ENCODE measurements around the gene PCDH15.

PCDH15 gene

DNA sequence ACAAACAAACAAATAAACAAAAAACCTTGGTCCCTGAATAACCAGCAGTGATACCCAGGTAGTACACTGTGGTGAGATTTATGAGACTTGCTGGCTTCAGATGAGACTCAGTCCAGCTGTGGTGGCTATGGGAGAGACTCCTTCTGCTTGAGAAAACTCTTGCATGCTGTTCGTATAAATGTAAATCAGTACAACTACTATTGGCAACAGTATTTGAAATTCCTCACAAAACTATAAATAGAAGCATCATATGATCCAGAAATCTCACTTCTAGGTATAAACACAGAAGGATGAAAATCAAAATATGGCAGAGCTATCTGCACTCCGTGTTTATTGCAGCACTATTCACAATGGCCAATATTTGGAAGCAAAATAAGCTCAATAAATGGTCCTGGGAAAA lies 692.1 kb downstream of the PCDH15 start:
- no peak for DNase-seq

DNA sequence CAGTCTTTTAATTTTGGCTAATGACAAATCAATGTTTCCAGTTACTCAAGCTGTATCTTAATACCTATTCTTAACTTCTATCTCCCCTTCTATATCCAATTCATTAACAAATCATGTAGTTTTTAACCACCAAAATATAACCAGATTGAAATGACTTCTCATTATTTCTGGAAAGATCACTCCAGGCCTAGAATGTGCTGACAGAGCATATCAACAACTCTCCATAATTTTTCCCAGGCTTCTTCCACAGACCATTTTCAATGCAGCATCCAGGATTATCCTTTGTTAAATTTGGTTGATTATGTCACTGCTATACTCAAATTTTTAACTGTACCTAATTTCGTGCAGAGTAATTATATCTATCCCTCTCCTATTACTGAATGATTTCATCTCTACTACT lies 704.1 kb downstream of the PCDH15 start:
- DNase-seq = no peak

DNA sequence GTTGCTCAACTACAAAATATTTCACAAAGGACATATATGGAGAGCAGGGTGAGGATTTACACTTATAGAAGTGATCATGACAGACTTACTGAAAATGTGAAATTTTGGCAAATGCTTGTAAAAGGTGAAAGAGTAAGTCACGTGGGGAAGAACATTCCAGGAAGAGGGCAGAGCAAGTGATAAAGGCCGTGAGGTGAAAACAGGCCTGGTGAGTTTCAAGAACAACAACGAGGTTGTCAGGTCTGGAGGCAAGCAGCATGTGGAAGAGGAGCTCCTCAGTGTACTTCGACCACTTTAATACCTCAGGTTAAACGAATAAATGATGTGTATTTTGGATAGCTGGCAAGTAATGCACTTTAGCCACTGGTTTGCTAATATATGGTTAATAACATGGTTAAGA lies 706.7 kb downstream of the PCDH15 start:
- DNase-seq = no peak

DNA sequence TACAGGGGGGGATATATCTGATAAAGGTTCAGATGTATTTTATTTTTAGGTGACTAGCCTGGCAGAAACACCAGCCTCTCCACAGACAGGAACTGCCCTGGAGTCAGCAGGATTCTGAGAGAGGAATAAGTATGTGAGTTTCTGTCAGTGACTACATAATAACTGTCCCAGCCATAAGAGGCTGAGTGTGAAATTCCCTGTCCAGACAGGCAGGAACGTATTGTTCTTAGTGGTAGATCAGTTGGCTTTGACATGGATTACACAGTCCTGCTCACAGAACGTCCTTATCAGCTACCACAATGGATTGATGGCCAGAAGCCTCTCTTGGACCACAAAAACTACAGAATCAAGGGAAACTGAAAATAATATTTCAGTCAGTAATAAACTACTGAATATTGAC lies 709.8 kb downstream of the PCDH15 start:
- DNase-seq = no peak

DNA sequence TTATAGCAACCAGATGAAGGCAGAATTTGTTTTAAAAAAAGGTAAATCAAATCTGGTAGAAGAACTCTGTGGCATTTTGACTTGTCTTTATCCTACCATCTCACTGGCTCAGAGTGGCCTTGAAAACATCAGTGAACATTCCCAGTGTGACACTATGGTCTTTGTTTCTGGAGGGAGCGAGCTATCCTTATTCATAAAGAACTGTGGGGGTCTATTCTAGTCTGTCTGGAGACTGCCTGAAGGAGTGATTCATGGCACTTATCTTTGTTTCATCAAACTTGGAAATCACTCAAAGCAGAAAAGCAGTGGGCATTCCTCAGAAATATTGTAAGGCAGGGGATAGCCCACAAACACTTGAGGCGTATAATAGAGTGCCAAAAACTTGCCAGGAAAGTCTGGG lies 719.1 kb downstream of the PCDH15 start:
- no peak for DNase-seq

DNA sequence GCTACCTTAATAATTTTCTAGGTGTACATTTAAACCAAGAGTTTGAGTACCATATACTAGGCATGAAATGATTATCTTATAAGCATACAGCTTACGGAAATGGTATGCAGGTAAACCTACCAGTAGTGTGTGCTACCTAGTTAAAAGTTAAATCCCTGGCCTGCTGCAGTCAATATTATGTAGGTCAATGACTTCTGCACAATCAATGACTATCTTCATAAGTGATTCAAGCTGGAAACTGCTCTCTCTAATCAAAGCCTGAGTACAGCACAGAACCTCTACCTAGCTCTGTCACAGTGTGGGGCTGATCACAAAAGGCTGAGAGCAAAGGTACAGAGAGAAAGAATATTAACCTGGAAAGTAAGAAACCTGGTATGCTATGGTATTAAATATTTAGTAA lies 733.7 kb downstream of the PCDH15 start:
- DNase-seq = no peak

DNA sequence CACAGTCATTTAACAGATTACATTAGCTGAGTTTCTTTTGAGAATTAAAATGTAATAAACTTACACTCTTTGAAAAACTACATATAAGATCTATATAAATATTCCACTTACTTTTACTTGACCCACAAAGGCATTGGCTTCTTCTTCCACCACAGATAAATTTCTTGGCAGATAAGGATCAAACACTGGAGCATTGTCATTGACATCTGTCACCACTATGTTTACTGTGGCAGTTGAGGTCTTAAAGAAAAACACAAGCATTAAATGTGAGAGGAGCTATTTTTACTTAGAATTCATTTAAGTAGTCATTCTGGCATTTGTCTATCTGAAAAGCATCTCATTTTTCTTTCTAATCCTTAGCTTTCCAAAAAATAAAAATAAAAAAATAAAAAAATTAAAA lies 734.4 kb downstream of the PCDH15 start:
- no peak for DNase-seq

DNA sequence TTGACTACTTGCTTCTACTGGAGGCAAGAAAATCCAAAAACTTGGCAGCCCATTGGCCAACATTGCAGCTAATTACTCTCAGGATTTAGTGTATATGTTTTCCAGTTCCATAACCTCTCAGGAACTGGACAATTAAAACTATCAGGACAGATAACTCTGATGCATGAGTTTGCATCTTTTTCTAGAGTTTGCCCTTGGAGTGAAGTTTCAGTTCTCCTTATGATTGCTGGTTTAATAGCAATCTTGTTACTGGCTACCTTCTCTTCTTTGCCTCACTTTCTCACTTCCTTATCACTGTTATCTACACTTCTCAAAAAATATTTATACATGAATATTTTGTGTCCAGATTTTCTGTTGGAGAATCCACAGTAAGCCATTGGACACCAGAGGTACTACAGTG lies 735.9 kb downstream of the PCDH15 start:
- DNase-seq = no peak

DNA sequence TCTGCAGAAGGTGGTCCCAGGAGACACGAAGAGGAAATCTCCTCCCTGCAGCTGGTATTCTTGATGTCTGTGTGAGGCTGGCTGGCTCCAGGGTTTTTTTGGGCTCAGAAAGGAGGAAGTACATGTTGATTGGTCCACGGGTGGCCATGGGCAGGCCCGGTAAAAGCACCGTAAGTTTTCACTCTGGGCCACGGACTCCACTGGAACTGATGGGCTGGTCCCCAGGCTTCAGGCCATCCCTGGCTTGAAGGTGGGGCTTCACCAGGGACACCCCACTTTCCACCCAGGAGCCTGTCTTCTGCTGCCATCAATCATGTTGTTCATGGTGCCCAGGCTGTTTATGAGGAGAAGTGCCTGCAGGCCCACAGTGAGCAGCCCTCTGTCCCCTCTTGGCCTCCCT lies 736.8 kb downstream of the PCDH15 start:
- DNase-seq = no peak

DNA sequence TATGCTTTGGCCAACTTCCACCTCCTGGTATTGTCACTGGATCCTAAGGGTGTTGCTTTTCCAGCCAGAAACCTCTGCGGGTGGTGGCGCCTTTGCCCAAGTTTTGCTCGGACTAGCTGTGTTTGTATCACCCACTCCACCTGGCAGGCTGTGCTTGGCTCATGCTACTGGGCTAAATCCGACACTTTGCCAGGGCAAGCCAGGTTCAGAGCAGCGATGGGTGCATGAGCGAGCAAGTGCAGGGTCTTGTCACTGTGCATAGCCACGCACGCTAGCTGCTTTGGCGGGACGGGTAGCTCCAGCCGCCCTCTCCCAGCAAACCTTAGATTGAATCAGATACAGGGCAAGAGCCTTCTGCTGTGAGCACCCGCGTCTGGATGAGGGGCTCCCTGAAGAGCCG lies 737.5 kb downstream of the PCDH15 start:
- DNase-seq = no peak

DNA sequence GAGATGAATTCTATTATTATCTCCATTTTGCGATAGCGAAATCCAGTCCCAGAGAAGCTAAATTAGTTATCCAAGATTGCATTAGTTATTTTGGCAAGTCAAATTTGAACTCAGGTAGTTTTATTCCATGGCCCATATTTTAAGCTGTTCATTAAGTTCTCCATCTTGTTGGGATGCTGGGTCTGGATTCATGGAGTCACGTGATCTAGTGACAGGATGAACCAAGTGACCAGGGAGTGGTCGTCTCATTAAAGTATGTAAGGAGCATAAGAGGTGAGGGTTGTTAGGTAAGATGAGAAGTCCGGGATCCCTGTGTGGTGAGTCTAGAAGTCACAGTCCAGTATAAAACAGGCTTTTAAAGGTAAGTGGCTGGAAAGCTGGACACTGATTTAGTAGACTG lies 740.5 kb downstream of the PCDH15 start:
- no peak for DNase-seq

DNA sequence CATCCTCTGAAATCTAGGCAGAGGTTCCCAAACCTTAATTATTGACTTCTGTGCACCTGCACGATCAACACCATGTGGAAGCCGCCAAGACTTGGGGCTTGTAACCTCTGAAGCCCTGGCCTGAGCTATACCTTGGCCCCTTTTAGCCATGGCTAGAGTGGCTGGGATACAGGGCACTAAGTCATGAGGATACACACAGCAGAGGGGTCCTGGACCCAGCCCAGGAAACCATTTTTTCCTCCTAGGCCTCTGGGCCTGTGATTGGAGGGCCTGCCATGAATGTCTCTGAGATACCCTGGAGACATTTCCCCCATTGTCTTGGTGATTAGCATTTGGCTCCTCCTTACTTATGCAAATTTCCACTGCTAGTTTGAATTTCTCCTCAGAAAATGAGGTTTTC lies 743.7 kb downstream of the PCDH15 start:
- no peak for DNase-seq

DNA sequence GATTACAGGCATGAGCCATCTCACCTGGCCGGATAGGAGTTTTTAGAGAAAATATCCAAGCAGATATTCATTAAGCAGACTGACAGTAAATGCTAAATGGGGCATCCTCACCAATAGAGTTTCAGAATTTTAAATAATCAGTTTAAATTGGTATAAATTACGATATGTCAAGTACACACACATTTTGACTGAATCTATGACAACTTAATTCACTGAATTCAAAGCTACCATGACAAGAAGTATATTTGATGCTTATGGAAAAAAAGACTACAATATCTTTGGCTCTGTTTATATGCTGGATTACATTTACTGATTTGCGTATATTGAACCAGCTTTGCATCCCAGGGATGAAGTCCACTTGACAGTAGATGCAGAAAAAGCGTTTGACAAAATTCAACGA lies 774.7 kb downstream of the PCDH15 start:
- DNase-seq = no peak

DNA sequence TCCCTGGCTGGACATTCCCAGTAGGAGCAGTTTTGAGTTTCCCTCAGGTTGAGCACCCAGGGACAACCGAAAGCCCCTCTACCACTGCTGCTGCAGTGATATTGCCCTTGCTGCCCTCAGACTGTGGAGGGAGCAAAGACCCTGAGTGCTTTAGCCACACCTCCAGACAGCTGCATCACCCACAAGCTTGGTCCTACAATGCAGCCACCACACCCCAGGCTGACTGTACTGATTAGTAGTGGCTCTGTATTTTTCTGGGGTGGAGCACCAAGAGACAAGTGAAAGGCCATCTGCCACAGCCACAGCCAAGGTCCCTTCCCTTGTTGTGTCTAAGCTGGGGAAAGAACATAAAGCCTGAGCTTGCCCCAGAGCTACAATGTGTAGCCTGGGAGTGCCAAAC lies 789.9 kb downstream of the PCDH15 start:
- DNase-seq = no peak

DNA sequence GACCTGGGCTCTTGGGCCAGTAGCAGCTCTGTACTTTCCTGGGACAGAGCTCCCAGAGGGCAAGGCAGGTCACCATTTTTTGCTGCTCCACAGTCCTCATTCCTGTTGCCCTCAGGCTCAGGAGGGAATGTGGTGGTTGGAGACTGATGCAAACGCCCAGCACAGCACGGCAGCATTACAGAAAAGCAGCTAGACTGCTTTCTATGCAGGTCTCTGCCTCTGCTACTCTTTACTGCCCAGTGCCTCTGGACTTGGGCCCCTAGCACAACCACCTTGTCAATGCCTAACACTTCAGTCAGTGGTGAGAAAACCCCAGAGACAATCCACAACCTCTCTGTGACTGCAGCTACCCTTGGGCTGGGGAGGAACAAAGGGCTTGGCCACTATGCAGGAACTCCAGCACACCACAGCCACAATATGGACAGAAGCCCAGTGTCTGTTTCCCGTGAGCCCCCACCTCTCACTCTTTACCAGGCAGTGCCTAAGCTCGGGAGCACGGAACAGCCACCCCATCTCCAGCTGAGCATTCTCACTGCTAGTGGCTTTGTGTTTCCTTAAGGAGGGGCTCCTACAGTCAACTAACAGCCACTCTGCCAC lies 790.6 kb downstream of the PCDH15 start:
- no peak for DNase-seq

DNA sequence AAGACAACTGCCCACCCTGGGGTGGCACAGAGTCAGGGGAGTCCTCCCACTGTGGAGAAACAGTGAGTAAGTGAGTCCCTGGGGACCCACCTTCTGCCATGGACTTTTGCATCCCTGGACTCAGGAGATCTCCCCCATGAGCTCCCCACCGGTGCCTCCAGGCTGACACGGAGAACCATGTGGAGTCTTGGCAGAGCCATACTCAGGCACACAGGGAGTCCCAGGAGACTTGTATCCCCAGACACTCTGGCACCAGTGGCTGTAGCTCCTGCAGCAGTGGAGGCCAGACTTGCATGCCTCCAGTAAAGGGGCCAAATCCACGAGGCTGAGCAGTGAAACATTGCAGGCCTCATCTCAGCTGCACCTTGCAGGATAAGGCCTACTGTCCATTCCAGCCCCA lies 791.4 kb downstream of the PCDH15 start:
- DNase-seq = no peak

DNA sequence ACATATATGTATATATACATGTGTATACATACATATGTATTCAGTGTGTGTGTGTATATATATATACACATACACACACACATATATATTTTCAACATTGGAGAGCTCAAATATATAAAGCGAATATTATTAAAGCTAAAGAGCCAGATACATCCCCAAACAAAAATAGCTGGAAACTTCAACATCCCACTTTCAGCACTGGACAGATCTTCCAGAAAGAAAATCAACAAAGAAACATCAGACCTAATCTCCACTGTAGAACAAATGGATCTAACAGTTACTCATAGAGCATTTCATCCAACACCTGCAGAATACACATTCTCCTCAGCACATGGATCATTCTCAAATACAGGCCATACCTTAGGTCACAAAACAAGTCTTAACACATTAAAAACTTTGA lies 799.0 kb downstream of the PCDH15 start:
- no peak for DNase-seq

DNA sequence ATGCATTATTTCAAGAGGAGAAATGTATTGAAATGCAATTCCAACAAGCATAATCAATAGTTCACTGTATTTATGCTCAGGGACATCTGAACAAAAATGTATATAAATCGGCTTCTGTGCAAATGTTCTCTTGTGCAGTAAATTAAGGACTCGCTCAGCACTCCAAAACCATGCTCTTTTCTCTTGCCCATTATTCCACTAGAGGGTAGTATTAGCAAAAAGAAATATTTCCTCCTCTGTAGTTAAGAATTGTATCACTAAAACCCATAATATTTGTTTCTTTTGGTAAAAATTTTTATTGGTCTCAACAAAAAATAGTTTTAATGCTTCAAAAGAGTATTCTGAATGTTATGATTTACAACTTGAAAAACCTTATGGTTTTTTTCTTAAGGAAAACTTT lies 803.1 kb downstream of the PCDH15 start:
- no peak for DNase-seq

DNA sequence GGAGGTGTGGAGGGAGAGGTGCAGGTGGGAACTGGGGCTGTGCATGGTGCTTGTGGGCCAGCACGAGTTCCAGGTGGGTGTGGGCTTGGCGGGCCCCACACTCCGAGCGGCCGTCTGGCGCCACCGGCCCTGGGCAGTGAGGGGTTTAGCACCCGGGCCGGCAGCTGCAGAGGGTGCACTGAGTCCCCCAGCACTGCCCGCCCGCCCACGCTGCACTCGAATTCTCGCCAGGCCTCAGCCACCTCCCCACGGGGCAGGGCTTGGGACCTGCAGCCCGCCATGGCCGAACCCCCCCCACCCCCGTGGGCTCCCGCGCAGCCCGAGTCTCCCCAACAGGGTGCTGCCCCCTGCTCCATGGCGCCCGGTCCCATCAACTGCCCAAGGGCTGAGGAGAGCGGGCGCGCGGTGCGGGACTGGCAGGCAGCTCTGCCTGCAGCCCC lies 810.2 kb downstream of the PCDH15 start:
- DNase-seq = no peak

DNA sequence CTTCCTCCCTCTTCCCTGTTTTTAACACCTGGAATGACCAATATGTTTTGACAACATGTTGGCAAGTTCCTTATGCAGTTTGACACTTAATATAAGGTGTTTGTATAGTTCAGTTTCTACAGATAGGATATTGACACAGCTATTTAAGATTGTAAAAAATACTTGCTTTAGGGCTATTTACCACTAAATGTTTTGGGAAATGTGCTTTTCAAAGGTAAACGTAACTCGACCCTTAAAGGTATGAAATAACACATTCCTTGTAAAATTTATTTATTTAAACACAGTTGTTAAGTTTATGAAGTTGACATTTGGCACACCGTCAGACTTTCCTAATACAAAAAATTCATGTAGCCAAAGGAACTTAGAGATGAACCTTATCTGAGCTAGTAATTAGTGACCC lies 817.6 kb downstream of the PCDH15 start:
- DNase-seq = no peak

DNA sequence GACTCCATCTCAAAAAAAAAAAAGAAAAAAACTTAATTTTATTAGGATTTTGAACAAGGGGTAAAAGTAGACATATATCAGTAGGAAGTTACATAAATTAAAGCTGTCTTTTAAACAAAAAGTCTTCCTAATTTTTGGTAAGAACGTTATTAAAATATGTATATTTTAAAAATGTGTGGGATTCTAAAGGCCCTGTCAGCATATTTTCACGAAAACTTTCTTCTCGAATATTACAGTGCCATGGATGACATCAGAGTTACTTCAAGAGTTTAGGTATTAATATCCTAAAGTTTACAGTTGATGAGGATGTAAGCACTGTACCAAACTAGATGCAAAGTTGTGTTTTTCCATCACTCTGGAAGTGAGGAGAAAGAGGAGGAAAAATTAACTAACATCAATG lies 820.8 kb downstream of the PCDH15 start:
- no peak for DNase-seq

DNA sequence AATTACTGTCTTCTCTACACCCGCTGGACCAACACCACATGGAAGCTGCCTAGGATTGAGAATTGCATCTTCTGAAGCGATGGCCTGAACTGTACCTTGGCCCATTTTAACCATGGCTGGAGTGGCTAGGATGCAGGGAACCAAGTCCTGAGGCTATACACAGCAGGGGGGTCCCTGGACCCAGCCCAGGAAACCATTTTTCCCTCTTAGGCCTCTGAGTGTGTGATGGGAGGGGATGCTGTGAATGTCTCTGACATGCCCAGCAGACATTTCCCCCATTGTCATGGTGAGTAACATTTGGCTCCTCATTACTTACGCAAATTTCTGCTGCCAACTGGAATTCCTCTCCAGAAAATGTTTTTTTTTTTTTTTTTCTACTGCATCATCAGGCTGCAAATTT lies 822.7 kb downstream of the PCDH15 start:
- DNase-seq = no peak

DNA sequence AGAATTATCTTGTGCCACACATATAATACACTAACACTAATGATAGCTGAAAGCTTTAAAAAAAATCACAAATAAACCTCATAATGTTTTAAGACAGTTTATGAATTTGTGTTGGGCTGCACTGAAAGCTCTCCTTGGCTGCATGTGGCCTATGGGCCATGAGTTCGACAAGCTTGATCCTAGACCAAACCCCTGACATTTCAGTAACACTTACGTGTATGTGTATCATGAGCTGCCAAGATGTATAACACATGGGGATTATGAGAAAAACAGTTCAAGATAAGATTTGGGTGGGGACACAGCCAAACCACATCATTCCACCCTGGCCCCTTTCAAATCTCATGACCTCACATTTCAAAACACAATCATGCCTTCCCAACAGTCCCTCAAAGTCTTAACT lies 823.8 kb downstream of the PCDH15 start:
- no peak for DNase-seq

DNA sequence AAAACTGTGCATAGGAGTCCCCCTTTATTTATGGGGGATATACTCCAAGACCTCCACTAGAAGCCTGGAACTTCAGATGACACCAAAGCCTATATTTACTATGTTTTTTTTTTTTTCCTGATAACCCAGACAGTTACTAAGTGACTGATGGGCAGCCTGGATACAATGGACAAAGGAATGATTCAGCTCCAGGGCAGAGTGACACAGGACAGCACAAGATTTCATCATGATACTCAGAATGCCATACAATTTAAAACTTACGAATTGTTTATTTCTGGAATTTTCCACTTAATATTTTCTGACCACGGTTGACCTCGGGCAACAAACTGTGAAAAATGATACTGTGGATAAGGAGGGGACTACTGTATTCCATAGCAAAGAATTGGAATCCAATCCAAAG lies 843.6 kb downstream of the PCDH15 start:
- no peak for DNase-seq

DNA sequence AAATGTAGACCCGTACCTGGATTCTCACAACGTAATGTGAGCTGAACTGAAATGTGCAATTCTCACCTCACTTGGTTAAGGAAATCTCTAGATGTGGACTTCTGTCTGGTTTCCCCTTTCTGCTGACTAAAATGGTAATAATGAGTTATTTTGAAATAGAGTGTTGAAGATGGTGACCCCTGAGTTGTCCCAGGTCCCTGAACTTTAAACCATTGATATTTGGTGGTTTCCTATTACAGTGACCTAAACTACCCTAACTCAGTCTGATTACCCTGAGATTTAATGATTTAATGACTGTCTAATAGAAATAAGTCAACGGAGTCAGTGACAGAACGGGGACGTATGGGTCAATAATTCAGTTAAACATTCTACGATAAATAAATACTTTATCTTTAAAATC lies 845.9 kb downstream of the PCDH15 start:
- no peak for DNase-seq
